Measurements from ENCODE around the gene ABHD12. TPM values are rescaled to one million over a fixed set of nuclear protein-coding genes. Genes with fewer than 3 reads are reported as not detected.
A peak's percentile ranks its signal among the peaks of the same experiment; 100 is the strongest.

Gene ABHD12
- total RNA-seq, 2 experiments from 2014 or later: 13.4 to 17.0 TPM

DNA sequence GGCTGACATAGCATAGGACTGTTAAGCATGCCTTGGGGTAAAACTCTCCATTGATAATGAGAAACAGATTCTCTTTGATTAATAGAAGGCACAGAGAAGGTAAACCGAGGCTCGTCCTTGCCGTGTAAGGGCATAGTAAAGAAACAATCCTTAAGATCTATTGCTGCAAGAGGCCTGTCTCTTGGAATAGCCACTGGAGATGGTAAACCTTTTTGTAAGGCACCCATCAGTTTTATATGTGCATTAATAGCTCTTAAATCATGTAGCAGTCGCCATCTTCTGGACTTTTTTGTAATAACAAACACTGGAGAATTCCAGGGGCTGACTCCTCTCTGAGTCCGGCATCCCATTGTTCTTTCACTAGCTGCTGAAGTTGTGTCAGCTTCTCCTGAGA lies 8.4 kb upstream of the ABHD12 start:
- Mint-ChIP-seq H3K4me3 (no peak overlapping the region), H3K36me3 (ENCODE audit: low read depth) (peaks cover 2% of the 10 kb centered on the region), H3K9me3 (peaks cover 8% of the 10 kb centered on the region), H3K27me3 (peaks cover 9% of the 10 kb centered on the region), H3K4me1 (ENCODE audit: low read depth) (no peaks in the 10 kb centered on the region), H3K27ac (no peak overlapping the region)
- Histone ChIP-seq H3K4me1 (ENCODE audit: insufficient read depth, low read length) (no peaks in the 10 kb centered on the region), H3K4me3 (ENCODE audit: low read length) (no peak overlapping the region), H3K27ac (ENCODE audit: low read depth in 1 of 2, low read length in 2 of 2) (no peak overlapping the region), H3K27me3 (ENCODE audit: control insufficient read depth in 1 of 2, insufficient read depth in 2 of 2, low read length in 2 of 2) (no peaks in the 10 kb centered on the region), H3K36me3 (ENCODE audit: insufficient read depth, low read length) (no peaks in the 10 kb centered on the region), H3K9me3 (ENCODE audit: control insufficient read depth in 1 of 2, insufficient read depth in 1 of 2, low read length in 2 of 2) (peaks cover 14 to 18% of the 10 kb centered on the region in 2 experiments)
- POLR2A ChIA-PET: interaction anchor here (0.7 to 1.2 kb wide), 2 partner anchors 8 to 204 kb away, joined by 3 read pairs; partner anchors contain the start of gene ENTPD6
- DNase-seq: peak in 4 of 14 experiments; percentile 20 to 72 (median 67)
- intact Hi-C loops (cut with DNase I, micrococcal nuclease): loop anchor here (1.0 to 5.0 kb wide), 5 partner anchors 89 to 404 kb away; partner anchors contain the start of gene ENTPD6 (in 1 of the 2)
- CTCF ChIA-PET: interaction anchor here (0.6 to 2.8 kb wide), 10 partner anchors 8 to 405 kb away, joined by 3 to 15 read pairs (median 4); partner anchors contain the start of genes ABHD12 and GINS1
- TF ChIP-seq, protein P1, sequence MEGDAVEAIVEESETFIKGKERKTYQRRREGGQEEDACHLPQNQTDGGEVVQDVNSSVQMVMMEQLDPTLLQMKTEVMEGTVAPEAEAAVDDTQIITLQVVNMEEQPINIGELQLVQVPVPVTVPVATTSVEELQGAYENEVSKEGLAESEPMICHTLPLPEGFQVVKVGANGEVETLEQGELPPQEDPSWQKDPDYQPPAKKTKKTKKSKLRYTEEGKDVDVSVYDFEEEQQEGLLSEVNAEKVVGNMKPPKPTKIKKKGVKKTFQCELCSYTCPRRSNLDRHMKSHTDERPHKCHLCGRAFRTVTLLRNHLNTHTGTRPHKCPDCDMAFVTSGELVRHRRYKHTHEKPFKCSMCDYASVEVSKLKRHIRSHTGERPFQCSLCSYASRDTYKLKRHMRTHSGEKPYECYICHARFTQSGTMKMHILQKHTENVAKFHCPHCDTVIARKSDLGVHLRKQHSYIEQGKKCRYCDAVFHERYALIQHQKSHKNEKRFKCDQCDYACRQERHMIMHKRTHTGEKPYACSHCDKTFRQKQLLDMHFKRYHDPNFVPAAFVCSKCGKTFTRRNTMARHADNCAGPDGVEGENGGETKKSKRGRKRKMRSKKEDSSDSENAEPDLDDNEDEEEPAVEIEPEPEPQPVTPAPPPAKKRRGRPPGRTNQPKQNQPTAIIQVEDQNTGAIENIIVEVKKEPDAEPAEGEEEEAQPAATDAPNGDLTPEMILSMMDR (IDR thresholded peaks at IDR 0.05): peak; percentile 66
- ATAC-seq (ENCODE audit: poor library complexity): no peak

DNA sequence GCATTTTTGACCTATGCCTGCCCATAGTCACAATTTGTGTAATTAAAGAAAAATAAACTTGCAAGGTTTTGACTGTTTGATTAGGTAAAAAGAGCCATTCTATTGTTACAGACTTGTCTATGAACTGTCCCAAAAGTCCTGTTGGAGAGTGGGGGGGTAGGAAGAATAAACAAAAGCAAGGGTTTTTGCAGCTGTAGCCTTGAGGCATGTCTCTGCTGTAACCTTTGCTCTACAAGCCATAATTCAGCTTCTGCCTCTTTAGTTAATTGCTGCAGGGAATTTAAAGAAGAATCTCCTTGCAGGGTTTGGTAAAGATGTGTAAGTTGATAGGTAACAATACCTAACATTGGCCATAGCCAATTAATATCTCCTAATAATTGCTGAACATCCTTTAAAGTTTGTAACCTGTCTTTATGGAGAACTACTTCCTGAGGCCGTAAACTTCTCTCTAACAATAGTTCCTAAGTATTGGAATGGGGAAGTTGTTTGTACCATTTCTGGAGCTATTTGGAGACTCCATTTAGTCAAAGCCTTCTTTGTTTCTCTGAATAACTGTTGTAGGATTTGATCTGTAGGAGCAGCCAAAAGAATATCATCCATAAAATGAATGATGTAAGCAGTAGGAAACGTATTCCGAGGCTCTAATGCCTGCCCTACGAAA lies 7.9 kb upstream of the ABHD12 start:
- Histone ChIP-seq H3K9me3 (ENCODE audit: control insufficient read depth in 1 of 2, insufficient read depth in 1 of 2, low read length in 2 of 2) (peaks cover 12 to 14% of the 10 kb centered on the region in 2 experiments), H3K36me3 (ENCODE audit: insufficient read depth, low read length) (no peaks in the 10 kb centered on the region), H3K4me3 (ENCODE audit: low read length) (no peak overlapping the region), H3K27me3 (ENCODE audit: control insufficient read depth in 1 of 2, insufficient read depth in 2 of 2, low read length in 2 of 2) (no peaks in the 10 kb centered on the region), H3K27ac (ENCODE audit: low read depth in 1 of 2, low read length in 2 of 2) (no peak overlapping the region), H3K4me1 (ENCODE audit: insufficient read depth, low read length) (no peaks in the 10 kb centered on the region)
- CTCF ChIA-PET: interaction anchor here (0.6 to 2.8 kb wide), 9 partner anchors 8 to 405 kb away, joined by 3 to 15 read pairs (median 4); partner anchors contain the start of genes ABHD12 and GINS1
- POLR2A ChIA-PET: interaction anchor here (0.7 kb wide), 1 partner anchor 203 kb away, joined by 3 read pairs; the partner anchor contains the start of gene ENTPD6
- intact Hi-C loops (cut with DNase I, micrococcal nuclease): loop anchor here (1.0 to 5.0 kb wide), 5 partner anchors 88 to 404 kb away; partner anchors contain the start of gene ENTPD6 (in 1 of the 2)
- no peaks in the 10 kb centered on the region for H3K36me3 Mint-ChIP-seq (ENCODE audit: low read depth)
- no peak for ATAC-seq (ENCODE audit: poor library complexity)
- H3K4me3 Mint-ChIP-seq: no peak overlapping the region
- TF ChIP-seq, protein P1 (IDR thresholded peaks at IDR 0.05): no peak
- no peaks in the 10 kb centered on the region for H3K4me1 Mint-ChIP-seq (ENCODE audit: low read depth)
- DNase-seq: no peak
- H3K27me3 Mint-ChIP-seq: peaks cover 9% of the 10 kb centered on the region
- peaks cover 7% of the 10 kb centered on the region for H3K9me3 Mint-ChIP-seq
- H3K27ac Mint-ChIP-seq: no peak overlapping the region

DNA sequence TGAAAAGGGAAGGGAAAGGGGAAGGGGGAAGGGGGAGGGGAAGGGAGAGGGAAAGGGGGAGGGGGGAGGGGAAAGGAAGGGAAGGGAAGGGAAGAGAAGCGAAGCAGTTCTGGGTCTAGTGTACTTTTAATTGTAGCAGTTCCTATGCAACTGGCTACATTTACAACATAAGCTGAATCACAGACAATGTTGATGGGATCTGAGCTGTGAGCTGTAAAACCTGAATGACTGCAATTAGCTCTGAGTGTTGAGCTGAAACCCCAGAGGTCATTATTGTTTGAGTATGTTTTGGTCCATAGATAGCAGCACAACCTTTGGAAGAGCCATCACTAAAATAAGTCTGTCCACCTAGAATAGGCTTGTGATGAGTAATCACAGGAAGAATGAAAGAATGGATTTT lies 7.2 kb upstream of the ABHD12 start:
- H3K36me3 Mint-ChIP-seq (ENCODE audit: low read depth): no peaks in the 10 kb centered on the region
- H3K27ac Mint-ChIP-seq: no peak overlapping the region
- ATAC-seq (ENCODE audit: poor library complexity): no peak
- H3K27me3 Mint-ChIP-seq: peaks cover 9% of the 10 kb centered on the region
- ChIA-PET CTCF (interaction anchor here (0.6 to 2.8 kb wide), 3 partner anchors 15 to 404 kb away, joined by 3 to 15 read pairs (median 7); no protein-coding TSS in a partner anchor), POLR2A (no interaction called here)
- peaks cover 4% of the 10 kb centered on the region for H3K9me3 Mint-ChIP-seq
- TF ChIP-seq, protein P1 (IDR thresholded peaks at IDR 0.05): no peak
- Histone ChIP-seq H3K4me3 (ENCODE audit: low read length) (no peak overlapping the region), H3K36me3 (ENCODE audit: insufficient read depth, low read length) (no peaks in the 10 kb centered on the region), H3K4me1 (ENCODE audit: insufficient read depth, low read length) (no peaks in the 10 kb centered on the region), H3K27me3 (ENCODE audit: control insufficient read depth in 1 of 2, insufficient read depth in 2 of 2, low read length in 2 of 2) (no peaks in the 10 kb centered on the region), H3K9me3 (ENCODE audit: control insufficient read depth in 1 of 2, insufficient read depth in 1 of 2, low read length in 2 of 2) (peaks cover 6 to 9% of the 10 kb centered on the region in 2 experiments), H3K27ac (ENCODE audit: low read depth in 1 of 2, low read length in 2 of 2) (no peak overlapping the region)
- H3K4me1 Mint-ChIP-seq (ENCODE audit: low read depth): no peaks in the 10 kb centered on the region
- DNase-seq: no peak
- H3K4me3 Mint-ChIP-seq: no peak overlapping the region
- intact Hi-C loops (cut with DNase I, micrococcal nuclease): loop anchor here (2.0 to 5.0 kb wide), 3 partner anchors 201 to 403 kb away; partner anchors contain the start of gene ENTPD6 (in 1 of the 2)
